HCT116 (cell line): ENCODE results near the gene FRMPD4. TPM values are rescaled to one million over a fixed set of nuclear protein-coding genes. Genes with fewer than 3 reads are reported as not detected.

Experiments used
- ATAC-seq: fragments of 200-7000 bp; cut with Tn5 transposase; 2 replicates; pipeline ENCODE4 v1.9.1; 2020; ENCODE audit warnings: mild to moderate bottlenecking, moderate library complexity
- BruUV-seq: library from RNA; stranded (reverse); fragments of 400-500 nt; replicated peaks from 2 replicates; lab custom pipeline; 2021; lab: Mats Ljungman, UMichigan
- CTCF ChIA-PET: fragments of 300-600 bp; sonication (Branson Sonifier 250); formaldehyde crosslinking; loops from one replicate; lab custom pipeline; 2021; ENCODE audit warnings: antibody characterized with exemption; lab: Charles Lee
- POLR2A ChIA-PET: fragments of 300-600, 350-600 bp; sonication (Branson Sonifier 250); formaldehyde crosslinking; loops from one replicate; lab custom pipeline; 2021; ENCODE audit warnings: antibody characterized with exemption; lab: Charles Lee
- RAD21 ChIA-PET, 2 experiments: fragments of 300-600 bp; sonication (Branson Sonifier 250); formaldehyde crosslinking; loops; one replicate each; lab custom pipeline; 2023; ENCODE audit warnings: low total read pairs in 2 of 2; ENCODE audit not compliant: uncharacterized antibody in 2 of 2, unreplicated experiment in 2 of 2, low non-redundant PET in 1 of 2; lab: Charles Lee
- DNase-seq: peaks from one replicate; pipeline ENCODE4 v3.0.0-alpha.2; 2010; ENCODE audit warnings: low read depth, low spot score
- H2AFZ ChIP-seq: fragments of 200-600 bp; shearing (Covaris generic), sonication (generic); 2 replicates; pipeline ENCODE4 v1.6.1; 2017; ENCODE audit warnings: low read depth, mixed run types, mixed read lengths, antibody characterized with exemption, low read length; ENCODE audit not compliant: poor library complexity, severe bottlenecking
- H3K27ac ChIP-seq: 2 replicates; pipeline ENCODE4 v1.5.1; 2012; ENCODE audit warnings: low read depth, low read length
- H3K27me3 ChIP-seq: fragments of 200-600 bp; sonication (generic); 2 replicates; pipeline ENCODE4 v1.6.1; 2016; ENCODE audit warnings: mixed run types, low read length, mixed read lengths; ENCODE audit not compliant: insufficient read depth
- H3K36me3 ChIP-seq, 2 experiments: fragments of 200-500 bp in 1 of 2; fragments of 200-600 bp in 1 of 2; sonication (Bioruptor generic) in 1 of 2; sonication (generic) in 1 of 2; 2 replicates each; pipeline versions ENCODE4 v1.5.1 to v1.6.1; 2014 to 2016; ENCODE audit warnings: low read length in 2 of 2, inconsistent platforms in 1 of 2, mixed read lengths in 1 of 2, mixed run types in 1 of 2; ENCODE audit not compliant: insufficient read depth in 2 of 2, control insufficient read depth in 1 of 2
- H3K4me1 ChIP-seq, 2 experiments: fragments of 200-600 bp in 1 of 2; sonication (generic) in 1 of 2; 2 replicates each; pipeline versions ENCODE4 v1.5.1 to v1.6.1; 2012 to 2017; ENCODE audit warnings: low read length in 2 of 2, inconsistent platforms in 1 of 2, mild to moderate bottlenecking in 1 of 2, mixed read lengths in 1 of 2, mixed run types in 1 of 2, moderate library complexity in 1 of 2; ENCODE audit not compliant: insufficient read depth in 2 of 2, control insufficient read depth in 1 of 2
- H3K4me2 ChIP-seq: fragments of 200-600 bp; sonication (generic); 2 replicates; pipeline ENCODE4 v1.6.1; 2017; ENCODE audit warnings: mixed run types, low read length, mixed read lengths
- H3K4me3 ChIP-seq, 2 experiments: fragments of 200-600 bp in 1 of 2; sonication (generic) in 1 of 2; replicated peaks in 1 of 2; 2 replicates each; pipeline ENCODE4 v1.5.1; 2011 to 2016; ENCODE audit warnings: low read length in 2 of 2, control low read depth in 1 of 2, low read depth in 1 of 2, mild to moderate bottlenecking in 1 of 2, mixed read lengths in 1 of 2, mixed run types in 1 of 2
- H3K79me2 ChIP-seq: fragments of 200-600 bp; sonication (generic); 2 replicates; pipeline ENCODE4 v1.6.1; 2017; ENCODE audit warnings: mild to moderate bottlenecking, mixed run types, low read length, moderate library complexity, mixed read lengths; ENCODE audit not compliant: insufficient read depth
- H3K9ac ChIP-seq: fragments of 200-600 bp; sonication (generic); 2 replicates; pipeline ENCODE4 v1.6.1; 2016; ENCODE audit warnings: low read length, mixed read lengths
- H3K9me2 ChIP-seq: fragments of 200-600 bp; sonication (generic), shearing (Covaris generic); 2 replicates; pipeline ENCODE4 v1.6.1; 2017; ENCODE audit warnings: mixed run types, mild to moderate bottlenecking, moderate library complexity; ENCODE audit not compliant: insufficient read depth
- H3K9me3 ChIP-seq, 2 experiments: fragments of 200-500 bp in 1 of 2; fragments of 200-600 bp in 1 of 2; sonication (Bioruptor generic) in 1 of 2; sonication (generic) in 1 of 2; 2 replicates each; pipeline ENCODE4 v1.6.1; 2014 to 2017; ENCODE audit warnings: low read length in 2 of 2, mixed read lengths in 2 of 2, inconsistent platforms in 1 of 2, low read depth in 1 of 2, mild to moderate bottlenecking in 1 of 2, mixed run types in 1 of 2, moderate library complexity in 1 of 2; ENCODE audit not compliant: control insufficient read depth in 1 of 2, insufficient read depth in 1 of 2
- H4K20me1 ChIP-seq: fragments of 200-600 bp; sonication (generic), shearing (Covaris generic); 2 replicates; pipeline ENCODE4 v1.6.1; 2017; ENCODE audit warnings: mixed run types, mild to moderate bottlenecking, moderate library complexity; ENCODE audit not compliant: insufficient read depth
- CEBPB ChIP-seq: IDR thresholded peaks from 2 replicates; pipeline ENCODE4 v1.6.1; 2012; ENCODE audit warnings: low read depth
- JUND ChIP-seq: IDR thresholded peaks from 2 replicates; pipeline ENCODE4 v1.6.1; 2012
- POLR2A ChIP-seq: IDR thresholded peaks from 2 replicates; pipeline ENCODE4 v1.7.0; 2011; ENCODE audit warnings: borderline replicate concordance; ENCODE audit not compliant: insufficient read depth, insufficient read length; ENCODE audit errors: extremely low read depth
- RAD21 ChIP-seq: IDR thresholded peaks from 2 replicates; pipeline ENCODE4 v1.6.1; 2012; ENCODE audit warnings: low read depth, mild to moderate bottlenecking
- SIN3A ChIP-seq: IDR thresholded peaks from 2 replicates; pipeline ENCODE4 v1.6.1; 2012; ENCODE audit warnings: low read depth
- SRF ChIP-seq: IDR thresholded peaks from 2 replicates; pipeline ENCODE4 v1.6.1; 2012; ENCODE audit warnings: low read depth
- TCF7L2 ChIP-seq: IDR thresholded peaks from 2 replicates; pipeline ENCODE4 v1.7.0; 2011; ENCODE audit warnings: borderline replicate concordance, inconsistent platforms; ENCODE audit not compliant: insufficient read depth, insufficient read length; ENCODE audit errors: extremely low read depth
- YY1 ChIP-seq: IDR thresholded peaks from 2 replicates; pipeline ENCODE4 v1.6.1; 2011; ENCODE audit warnings: low read length, low read depth, moderate library complexity, mild to moderate bottlenecking; ENCODE audit not compliant: insufficient replicate concordance; ENCODE audit errors: extremely low read depth
- ZNF274 ChIP-seq: fragments of 200-500 bp; sonication (Bioruptor generic); IDR thresholded peaks from 2 replicates; pipeline ENCODE4 v1.6.1; 2014; ENCODE audit warnings: mild to moderate bottlenecking, low read depth, low read length, inconsistent platforms
- intact Hi-C: fragments of 100-400 bp; cut with micrococcal nuclease; formaldehyde crosslinking; loops from 2 replicates; pipeline ENCODE4 v1.10.0; 2022
- total RNA-seq: library from RNA; stranded (reverse); gene quantifications from one replicate; pipeline ENCODE4 v1.2.1, GENCODE V29; 2021; ENCODE audit not compliant: unreplicated experiment
- TF ChIP-seq, protein P1 (sequence below): IDR thresholded peaks from 2 replicates; pipeline ENCODE4 v1.6.1; 2011; ENCODE audit warnings: mild to moderate bottlenecking, low read length, moderate library complexity; ENCODE audit not compliant: insufficient replicate concordance; ENCODE audit errors: extremely low read depth
- TF ChIP-seq, protein P2 (sequence below): IDR thresholded peaks from 2 replicates; pipeline ENCODE4 v1.6.1; 2012; ENCODE audit warnings: low read depth

The FRMPD4 gene
- total RNA-seq, 1 experiment from 2014 or later, result not detected

DNA sequence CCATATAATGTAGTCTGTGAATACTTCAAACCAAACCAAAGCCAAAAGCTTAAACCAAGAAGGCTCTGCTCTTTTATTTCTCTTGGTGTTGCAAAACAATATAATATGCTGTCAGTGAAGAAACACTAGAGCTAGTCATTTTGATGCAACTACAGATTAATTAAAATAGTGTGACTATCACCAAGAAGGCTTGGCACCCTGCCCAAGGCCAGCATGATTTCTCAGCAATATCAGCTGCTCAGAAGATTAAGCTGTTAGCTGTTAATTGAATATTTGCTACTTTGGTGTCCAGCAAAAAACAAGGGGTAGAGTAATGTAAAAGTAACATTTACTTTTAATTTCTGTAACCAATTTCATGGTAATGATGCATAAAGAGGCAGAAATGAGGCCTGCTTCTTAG is 548.1 kb downstream of the FRMPD4 start:
- H4K20me1 ChIP-seq, result no peaks in the 10 kb centered on the region
- DNase-seq (no peak), ATAC-seq (no peak)
- CTCF ChIA-PET, result no interaction called here
- H3K9me2 ChIP-seq, result no peaks in the 10 kb centered on the region
- RAD21 ChIA-PET, result no interaction called here
- TF ChIP-seq, protein P1, sequence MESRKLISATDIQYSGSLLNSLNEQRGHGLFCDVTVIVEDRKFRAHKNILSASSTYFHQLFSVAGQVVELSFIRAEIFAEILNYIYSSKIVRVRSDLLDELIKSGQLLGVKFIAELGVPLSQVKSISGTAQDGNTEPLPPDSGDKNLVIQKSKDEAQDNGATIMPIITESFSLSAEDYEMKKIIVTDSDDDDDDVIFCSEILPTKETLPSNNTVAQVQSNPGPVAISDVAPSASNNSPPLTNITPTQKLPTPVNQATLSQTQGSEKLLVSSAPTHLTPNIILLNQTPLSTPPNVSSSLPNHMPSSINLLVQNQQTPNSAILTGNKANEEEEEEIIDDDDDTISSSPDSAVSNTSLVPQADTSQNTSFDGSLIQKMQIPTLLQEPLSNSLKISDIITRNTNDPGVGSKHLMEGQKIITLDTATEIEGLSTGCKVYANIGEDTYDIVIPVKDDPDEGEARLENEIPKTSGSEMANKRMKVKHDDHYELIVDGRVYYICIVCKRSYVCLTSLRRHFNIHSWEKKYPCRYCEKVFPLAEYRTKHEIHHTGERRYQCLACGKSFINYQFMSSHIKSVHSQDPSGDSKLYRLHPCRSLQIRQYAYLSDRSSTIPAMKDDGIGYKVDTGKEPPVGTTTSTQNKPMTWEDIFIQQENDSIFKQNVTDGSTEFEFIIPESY, result no peak
- no peak for TF ChIP-seq ZNF274
- peaks cover 3% of the 10 kb centered on the region; the same call in 1 of the 2 replicates for H3K27me3 ChIP-seq
- H3K4me3 ChIP-seq, result no peak overlapping the region
- H3K36me3 ChIP-seq, result no peaks in the 10 kb centered on the region
- no peak overlapping the region for H3K9ac ChIP-seq
- no TSS peak for BruUV-seq
- H3K4me1 ChIP-seq, result no peaks in the 10 kb centered on the region
- intact Hi-C loops, result no loop called here
- H3K79me2 ChIP-seq, result no peaks in the 10 kb centered on the region
- H3K4me2 ChIP-seq, result no peak overlapping the region
- H2AFZ ChIP-seq, result no peak overlapping the region
- POLR2A ChIA-PET, result no interaction called here
- no peaks in the 10 kb centered on the region for H3K9me3 ChIP-seq
- no peak overlapping the region for H3K27ac ChIP-seq

DNA sequence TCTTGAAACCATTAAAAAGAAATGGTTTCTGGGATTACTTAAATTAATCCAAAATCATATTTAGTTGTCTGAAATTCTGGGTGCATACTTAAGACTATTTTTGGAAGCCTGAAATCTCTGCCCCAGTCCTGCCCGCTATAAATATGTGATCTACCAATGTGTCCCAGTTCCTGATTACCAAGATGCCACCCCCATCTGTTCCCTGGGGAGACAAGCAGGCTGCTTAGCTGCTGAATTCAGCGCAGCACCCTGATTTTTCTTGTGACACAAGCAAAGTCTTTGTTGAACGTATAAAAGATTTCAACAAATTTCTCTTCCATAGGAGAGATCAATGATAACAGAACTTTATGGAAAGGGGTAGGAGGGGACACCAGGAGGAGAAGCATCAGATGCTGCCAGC is 552.4 kb downstream of the FRMPD4 start:
- RAD21 ChIA-PET, result no interaction called here

More for the DNA sequence above, 552.4 kb downstream of the FRMPD4 start:
- CTCF ChIA-PET, result no interaction called here
- no peaks in the 10 kb centered on the region for H3K4me1 ChIP-seq
- no peaks in the 10 kb centered on the region for H3K79me2 ChIP-seq
- H3K9me2 ChIP-seq, result no peaks in the 10 kb centered on the region
- H3K4me3 ChIP-seq, result no peak overlapping the region
- no peak overlapping the region for H3K9ac ChIP-seq
- POLR2A ChIA-PET, result no interaction called here
- H3K27ac ChIP-seq, result no peak overlapping the region
- no peak overlapping the region for H2AFZ ChIP-seq
- intact Hi-C loops, result no loop called here
- H3K4me2 ChIP-seq, result no peak overlapping the region
- BruUV-seq, result no TSS peak
- H4K20me1 ChIP-seq, result no peaks in the 10 kb centered on the region
- peaks cover 5% of the 10 kb centered on the region for H3K27me3 ChIP-seq
- H3K36me3 ChIP-seq, result no peaks in the 10 kb centered on the region
- TF ChIP-seq SIN3A, result no peak
- TF ChIP-seq ZNF274, result no peak
- TF ChIP-seq, protein P2, sequence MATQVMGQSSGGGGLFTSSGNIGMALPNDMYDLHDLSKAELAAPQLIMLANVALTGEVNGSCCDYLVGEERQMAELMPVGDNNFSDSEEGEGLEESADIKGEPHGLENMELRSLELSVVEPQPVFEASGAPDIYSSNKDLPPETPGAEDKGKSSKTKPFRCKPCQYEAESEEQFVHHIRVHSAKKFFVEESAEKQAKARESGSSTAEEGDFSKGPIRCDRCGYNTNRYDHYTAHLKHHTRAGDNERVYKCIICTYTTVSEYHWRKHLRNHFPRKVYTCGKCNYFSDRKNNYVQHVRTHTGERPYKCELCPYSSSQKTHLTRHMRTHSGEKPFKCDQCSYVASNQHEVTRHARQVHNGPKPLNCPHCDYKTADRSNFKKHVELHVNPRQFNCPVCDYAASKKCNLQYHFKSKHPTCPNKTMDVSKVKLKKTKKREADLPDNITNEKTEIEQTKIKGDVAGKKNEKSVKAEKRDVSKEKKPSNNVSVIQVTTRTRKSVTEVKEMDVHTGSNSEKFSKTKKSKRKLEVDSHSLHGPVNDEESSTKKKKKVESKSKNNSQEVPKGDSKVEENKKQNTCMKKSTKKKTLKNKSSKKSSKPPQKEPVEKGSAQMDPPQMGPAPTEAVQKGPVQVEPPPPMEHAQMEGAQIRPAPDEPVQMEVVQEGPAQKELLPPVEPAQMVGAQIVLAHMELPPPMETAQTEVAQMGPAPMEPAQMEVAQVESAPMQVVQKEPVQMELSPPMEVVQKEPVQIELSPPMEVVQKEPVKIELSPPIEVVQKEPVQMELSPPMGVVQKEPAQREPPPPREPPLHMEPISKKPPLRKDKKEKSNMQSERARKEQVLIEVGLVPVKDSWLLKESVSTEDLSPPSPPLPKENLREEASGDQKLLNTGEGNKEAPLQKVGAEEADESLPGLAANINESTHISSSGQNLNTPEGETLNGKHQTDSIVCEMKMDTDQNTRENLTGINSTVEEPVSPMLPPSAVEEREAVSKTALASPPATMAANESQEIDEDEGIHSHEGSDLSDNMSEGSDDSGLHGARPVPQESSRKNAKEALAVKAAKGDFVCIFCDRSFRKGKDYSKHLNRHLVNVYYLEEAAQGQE, result no peak
- TF ChIP-seq CEBPB, result no peak
- TF ChIP-seq POLR2A, result no peak
- no peak for TF ChIP-seq SRF
- no peak for TF ChIP-seq JUND
- no peak for TF ChIP-seq RAD21
- TF ChIP-seq TCF7L2, result no peak
- no peak for TF ChIP-seq YY1
- ATAC-seq (no peak), DNase-seq (no peak)
- H3K9me3 ChIP-seq, result no peaks in the 10 kb centered on the region
